CD4-positive, CD25-positive, alpha-beta regulatory T cell (primary cell): Measurements from ENCODE around the gene PPP1R1A. TPM values are rescaled to one million over a fixed set of nuclear protein-coding genes. Genes with fewer than 3 reads are reported as not detected.

ENCODE experiments used
- ATAC-seq, 2 donors: fragments of 150-1000 bp; cut with Tn5 transposase; one replicate each; pipeline ENCODE4 v1.10.0; 2021; ENCODE audit warnings: low read depth in 2 of 2, moderate number of reproducible peaks in 2 of 2, moderate library complexity in 1 of 2
- DNase-seq, 3 donors: peaks; one replicate each; pipeline versions ENCODE4 v3.0.0 to v3.0.0-alpha.2; 2012 to 2022; ENCODE audit warnings: mixed read lengths in 1 of 3
- H3K27ac ChIP-seq: one replicate; pipeline ENCODE4 v1.7.0; 2013; ENCODE audit warnings: mild to moderate bottlenecking, low read length; ENCODE audit not compliant: insufficient read depth, poor library complexity, severe bottlenecking
- H3K27me3 ChIP-seq: one replicate; pipeline ENCODE4 v1.7.0; 2013; ENCODE audit warnings: low read length; ENCODE audit not compliant: control insufficient read depth, insufficient read depth
- H3K36me3 ChIP-seq: one replicate; pipeline ENCODE4 v1.7.0; 2013; ENCODE audit warnings: mild to moderate bottlenecking, low read length, moderate library complexity; ENCODE audit not compliant: control insufficient read depth, insufficient read depth
- H3K4me1 ChIP-seq: 2 replicates; pipeline ENCODE4 v1.7.0; 2013; ENCODE audit warnings: mild to moderate bottlenecking, low read length; ENCODE audit not compliant: insufficient read depth, control insufficient read depth, poor library complexity, severe bottlenecking
- H3K4me3 ChIP-seq: one replicate; pipeline ENCODE4 v1.7.0; 2013; ENCODE audit warnings: low read depth, mild to moderate bottlenecking, low read length, moderate library complexity
- H3K9me3 ChIP-seq, 2 experiments: 1 replicate in 1 of 2; 2 replicates in 1 of 2; pipeline ENCODE4 v1.7.0; 2013; ENCODE audit warnings: low read length in 2 of 2, mild to moderate bottlenecking in 1 of 2, moderate library complexity in 1 of 2; ENCODE audit not compliant: control insufficient read depth in 2 of 2
- H3K27ac Mint-ChIP-seq, 3 donors: one replicate each; pipeline ENCODE4 v1.8.0; 2020 to 2022; ENCODE audit warnings: mild to moderate bottlenecking in 3 of 3, mixed read lengths in 3 of 3, moderate library complexity in 2 of 3
- H3K27me3 Mint-ChIP-seq: one replicate; pipeline ENCODE4 v1.8.0; 2022; ENCODE audit warnings: mild to moderate bottlenecking, mixed read lengths
- H3K36me3 Mint-ChIP-seq: one replicate; pipeline ENCODE4 v1.8.0; 2020; ENCODE audit warnings: mixed read lengths
- H3K4me1 Mint-ChIP-seq, 4 donors: one replicate each; pipeline ENCODE4 v1.8.0; 2020 to 2022; ENCODE audit warnings: mixed read lengths in 4 of 4, mild to moderate bottlenecking in 1 of 4
- H3K4me3 Mint-ChIP-seq, 4 donors: one replicate each; pipeline ENCODE4 v1.8.0; 2020 to 2022; ENCODE audit warnings: mild to moderate bottlenecking in 4 of 4, mixed read lengths in 4 of 4, moderate library complexity in 3 of 4
- H3K9me3 Mint-ChIP-seq, 7 donors: one replicate each; pipeline ENCODE4 v1.8.0; 2020 to 2022; ENCODE audit warnings: mixed read lengths in 7 of 7, mild to moderate bottlenecking in 3 of 7, moderate library complexity in 2 of 7
- polyA plus RNA-seq, 4 donors: library from polyadenylated mRNA; unstranded; fragments of 300-500 nt; fragmentation: Illumina TruSeq; gene quantifications; one replicate each; pipeline ENCODE4 v1.2.3, GENCODE V29; 2021
- total RNA-seq: library from RNA; stranded (reverse); gene quantifications from one replicate; pipeline ENCODE4 v1.2.3, GENCODE V29; 2022

Gene PPP1R1A
- total and polyA plus RNA-seq, 5 donors from 2014 or later: not detected

- H3K4me3 ChIP-seq: no peak overlapping the region
- H3K27me3 ChIP-seq: peaks cover 3% of the 10 kb centered on the region
- Mint-ChIP-seq H3K4me1 (peaks cover 2 to 3% (median 3%) of the 10 kb centered on the region in 4 donors), H3K4me3 (no peak overlapping the region), H3K9me3 (peaks cover 0 to 5% (median 0%) of the 10 kb centered on the region in 7 donors), H3K36me3 (no peaks in the 10 kb centered on the region), H3K27ac (no peak overlapping the region), H3K27me3 (peaks cover 34% of the 10 kb centered on the region)
- no peak for DNase-seq
- H3K36me3 ChIP-seq: no peaks in the 10 kb centered on the region
- no peak for ATAC-seq
- H3K27ac ChIP-seq: no peak overlapping the region
- H3K9me3 ChIP-seq: no peaks in the 10 kb centered on the region
- H3K4me1 ChIP-seq: no peaks in the 10 kb centered on the region
Observed at GRCh38 chr12:54608156-54608555, 19.7 kb upstream of the PPP1R1A start.

GRCh38 chr12:54606556-54606955 is 18.1 kb upstream of the PPP1R1A start:
- H3K27me3 ChIP-seq: no peaks in the 10 kb centered on the region
- Mint-ChIP-seq H3K27ac (no peak overlapping the region), H3K4me3 (no peak overlapping the region), H3K4me1 (peaks cover 4 to 6% (median 6%) of the 10 kb centered on the region in 4 donors), H3K36me3 (no peaks in the 10 kb centered on the region), H3K27me3 (peaks cover 26% of the 10 kb centered on the region), H3K9me3 (peaks cover 0 to 4% (median 0%) of the 10 kb centered on the region in 7 donors)
- H3K4me3 ChIP-seq: no peak overlapping the region
- H3K36me3 ChIP-seq: no peaks in the 10 kb centered on the region
- ATAC-seq (no peak), DNase-seq (no peak)
- H3K27ac ChIP-seq: no peak overlapping the region
- H3K4me1 ChIP-seq: no peaks in the 10 kb centered on the region
- no peaks in the 10 kb centered on the region for H3K9me3 ChIP-seq

GRCh38 chr12:54605138-54605970 is 16.9 kb upstream of the PPP1R1A start:
- H3K27ac ChIP-seq: no peak overlapping the region
- H3K36me3 ChIP-seq: no peaks in the 10 kb centered on the region
- no peak overlapping the region for H3K4me3 ChIP-seq
- DNase-seq: no peak
- H3K9me3 ChIP-seq: no peaks in the 10 kb centered on the region
- H3K4me1 Mint-ChIP-seq: peaks cover 4 to 6% (median 6%) of the 10 kb centered on the region in 4 donors
- H3K9me3 Mint-ChIP-seq: peaks cover 0 to 2% (median 0%) of the 10 kb centered on the region in 7 donors
- H3K27ac Mint-ChIP-seq: peak overlapping the region in 1 of 3 donors; percentile 77
- no peak for ATAC-seq
- no peaks in the 10 kb centered on the region for H3K4me1 ChIP-seq
- H3K36me3 Mint-ChIP-seq: no peaks in the 10 kb centered on the region
- no peaks in the 10 kb centered on the region for H3K27me3 ChIP-seq
- H3K27me3 Mint-ChIP-seq: peaks cover 23% of the 10 kb centered on the region
- no peak overlapping the region for H3K4me3 Mint-ChIP-seq

DNA sequence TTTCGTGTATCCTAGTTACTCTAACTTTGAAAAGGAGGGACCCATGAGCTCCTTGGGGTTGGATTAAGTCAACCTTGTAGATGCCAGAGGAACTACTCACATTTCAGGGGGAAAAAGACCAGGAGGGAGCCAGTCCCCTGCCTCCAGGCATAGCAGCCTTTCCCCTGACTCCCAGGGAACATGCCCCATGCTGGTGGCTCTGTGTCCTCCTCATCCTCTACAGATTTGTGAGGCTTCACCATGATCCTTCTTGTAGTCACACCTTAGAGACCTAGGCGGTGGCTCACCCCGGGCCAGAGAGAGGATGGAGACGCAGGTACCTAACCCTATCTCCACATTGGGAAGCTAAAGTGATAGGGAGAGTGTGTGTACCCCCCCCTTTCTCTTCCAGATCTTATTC is 16.0 kb upstream of the PPP1R1A start:
- Mint-ChIP-seq H3K9me3 (peaks cover 0 to 2% (median 0%) of the 10 kb centered on the region in 7 donors), H3K36me3 (no peaks in the 10 kb centered on the region), H3K4me1 (peaks cover 4 to 6% (median 6%) of the 10 kb centered on the region in 4 donors), H3K27ac (peak overlapping the region in 1 of 3 donors; percentile 77), H3K27me3 (peaks cover 20% of the 10 kb centered on the region), H3K4me3 (no peak overlapping the region)
- no peak overlapping the region for H3K27ac ChIP-seq
- no peaks in the 10 kb centered on the region for H3K36me3 ChIP-seq
- H3K9me3 ChIP-seq: no peaks in the 10 kb centered on the region
- ATAC-seq: no peak
- no peak for DNase-seq
- H3K4me1 ChIP-seq: no peaks in the 10 kb centered on the region
- H3K27me3 ChIP-seq: no peaks in the 10 kb centered on the region
- H3K4me3 ChIP-seq: no peak overlapping the region

GRCh38 chr12:54603872-54604271 is 15.4 kb upstream of the PPP1R1A start:
- ATAC-seq (no peak), DNase-seq (no peak)
- no peak overlapping the region for H3K4me3 Mint-ChIP-seq

DNA sequence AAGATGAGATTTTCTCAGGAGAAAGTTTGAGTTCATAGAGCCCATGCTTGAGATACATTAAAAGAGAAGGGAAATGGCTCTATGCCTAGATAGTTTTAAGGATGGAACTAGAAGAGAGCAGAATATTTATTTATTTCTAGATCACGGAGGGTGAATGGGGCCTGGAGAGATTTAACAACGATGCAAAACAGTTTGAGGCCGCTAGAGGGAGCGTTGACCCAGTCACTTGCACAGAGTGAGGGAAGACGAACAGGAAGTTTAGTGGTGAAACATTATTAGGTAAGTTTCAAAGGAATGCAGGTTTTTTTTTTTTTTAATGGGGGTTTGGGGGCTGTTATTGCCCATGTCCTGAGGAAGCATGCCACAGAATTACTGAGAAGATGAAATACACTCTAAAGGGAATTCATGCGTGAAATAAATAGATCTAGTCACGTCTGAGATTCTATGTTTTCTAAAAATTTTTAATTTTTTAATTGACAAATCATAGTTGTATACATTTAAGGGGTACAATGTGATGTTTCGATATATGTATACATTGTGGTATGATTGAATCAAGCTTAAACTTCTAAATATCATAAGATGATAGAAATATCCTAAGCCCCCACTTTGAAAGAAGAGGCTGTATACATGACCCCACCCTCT is 14.8 kb upstream of the PPP1R1A start:
- DNase-seq (peak; percentile 38 to 77 (median 63)), ATAC-seq (peak; percentile 85 to 90)
- H3K36me3 Mint-ChIP-seq: no peaks in the 10 kb centered on the region
- Histone ChIP-seq H3K27me3 (no peaks in the 10 kb centered on the region), H3K4me3 (no peak overlapping the region), H3K9me3 (no peaks in the 10 kb centered on the region), H3K36me3 (no peaks in the 10 kb centered on the region), H3K27ac (no peak overlapping the region), H3K4me1 (no peaks in the 10 kb centered on the region)
- no peaks in the 10 kb centered on the region for H3K9me3 Mint-ChIP-seq
- no peak overlapping the region for H3K4me3 Mint-ChIP-seq
- H3K4me1 Mint-ChIP-seq: peaks cover 4 to 6% (median 6%) of the 10 kb centered on the region in 4 donors
- peaks cover 10% of the 10 kb centered on the region for H3K27me3 Mint-ChIP-seq
- peak overlapping the region in 1 of 3 donors; percentile 88 for H3K27ac Mint-ChIP-seq

More at GRCh38 chr12:54603872-54604271, 15.4 kb upstream of the PPP1R1A start:
- H3K27ac Mint-ChIP-seq: no peak overlapping the region
- Histone ChIP-seq H3K27ac (no peak overlapping the region), H3K27me3 (no peaks in the 10 kb centered on the region), H3K4me3 (no peak overlapping the region), H3K9me3 (no peaks in the 10 kb centered on the region), H3K4me1 (no peaks in the 10 kb centered on the region), H3K36me3 (no peaks in the 10 kb centered on the region)
- H3K9me3 Mint-ChIP-seq: peaks cover 0 to 2% (median 0%) of the 10 kb centered on the region in 7 donors
- peaks cover 4 to 6% (median 6%) of the 10 kb centered on the region in 4 donors for H3K4me1 Mint-ChIP-seq
- peaks cover 15% of the 10 kb centered on the region for H3K27me3 Mint-ChIP-seq
- no peaks in the 10 kb centered on the region for H3K36me3 Mint-ChIP-seq

- H3K4me3 ChIP-seq: no peak overlapping the region
- no peak for ATAC-seq
- H3K27me3 Mint-ChIP-seq: peaks cover 11% of the 10 kb centered on the region
- no peaks in the 10 kb centered on the region for H3K4me1 ChIP-seq
- H3K27ac ChIP-seq: no peak overlapping the region
- no peaks in the 10 kb centered on the region for H3K9me3 Mint-ChIP-seq
- H3K27ac Mint-ChIP-seq: peak overlapping the region in 1 of 3 donors; percentile 88
- H3K36me3 ChIP-seq: no peaks in the 10 kb centered on the region
- DNase-seq: no peak
- H3K36me3 Mint-ChIP-seq: no peaks in the 10 kb centered on the region
- H3K4me1 Mint-ChIP-seq: peaks cover 4 to 6% (median 6%) of the 10 kb centered on the region in 4 donors
- H3K4me3 Mint-ChIP-seq: no peak overlapping the region
- H3K9me3 ChIP-seq: no peaks in the 10 kb centered on the region
- H3K27me3 ChIP-seq: no peaks in the 10 kb centered on the region
Observed at GRCh38 chr12:54602661-54603060, 14.2 kb upstream of the PPP1R1A start.
